Lower leg skin (tissue), 3 donors: ENCODE results near the gene FDCSP.

ENCODE experiments used
- POLR2A ChIP-seq, 2 donors: fragments of 450-650 bp; IDR thresholded peaks; one replicate each; pipeline ENCODE4 v1.6.1; 2016 to 2017; ENCODE audit warnings: antibody characterized with exemption in 2 of 2, mild to moderate bottlenecking in 1 of 2, moderate library complexity in 1 of 2
- TF ChIP-seq, protein P1 (sequence below), 3 donors: fragments of 450-650 bp; IDR thresholded peaks; one replicate each; pipeline ENCODE4 v1.5.1; 2016; ENCODE audit warnings: antibody characterized with exemption in 3 of 3, mild to moderate bottlenecking in 3 of 3, moderate library complexity in 2 of 3

DNA sequence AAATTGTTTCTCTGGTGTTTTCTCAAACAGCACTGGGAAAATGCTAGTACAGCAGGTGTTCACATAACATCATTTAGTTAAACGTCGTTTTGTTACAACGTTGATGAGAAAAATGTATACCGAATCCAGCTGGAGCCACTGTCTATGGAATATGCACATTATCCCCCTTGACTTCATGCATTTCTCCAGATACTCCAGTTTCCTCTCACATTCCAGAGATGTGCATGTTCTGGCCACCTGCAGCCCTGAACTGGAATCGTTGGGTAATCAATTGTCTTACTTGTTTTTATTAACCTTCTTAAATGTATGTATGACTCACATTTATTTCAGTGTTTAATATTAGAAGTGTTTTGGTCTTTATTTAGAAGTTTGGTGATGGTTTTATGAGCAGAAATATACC is 48.8 kb upstream of the FDCSP start:
- TF ChIP-seq, protein P1, sequence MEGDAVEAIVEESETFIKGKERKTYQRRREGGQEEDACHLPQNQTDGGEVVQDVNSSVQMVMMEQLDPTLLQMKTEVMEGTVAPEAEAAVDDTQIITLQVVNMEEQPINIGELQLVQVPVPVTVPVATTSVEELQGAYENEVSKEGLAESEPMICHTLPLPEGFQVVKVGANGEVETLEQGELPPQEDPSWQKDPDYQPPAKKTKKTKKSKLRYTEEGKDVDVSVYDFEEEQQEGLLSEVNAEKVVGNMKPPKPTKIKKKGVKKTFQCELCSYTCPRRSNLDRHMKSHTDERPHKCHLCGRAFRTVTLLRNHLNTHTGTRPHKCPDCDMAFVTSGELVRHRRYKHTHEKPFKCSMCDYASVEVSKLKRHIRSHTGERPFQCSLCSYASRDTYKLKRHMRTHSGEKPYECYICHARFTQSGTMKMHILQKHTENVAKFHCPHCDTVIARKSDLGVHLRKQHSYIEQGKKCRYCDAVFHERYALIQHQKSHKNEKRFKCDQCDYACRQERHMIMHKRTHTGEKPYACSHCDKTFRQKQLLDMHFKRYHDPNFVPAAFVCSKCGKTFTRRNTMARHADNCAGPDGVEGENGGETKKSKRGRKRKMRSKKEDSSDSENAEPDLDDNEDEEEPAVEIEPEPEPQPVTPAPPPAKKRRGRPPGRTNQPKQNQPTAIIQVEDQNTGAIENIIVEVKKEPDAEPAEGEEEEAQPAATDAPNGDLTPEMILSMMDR (IDR thresholded peaks at IDR 0.05): no peak
- no peak for TF ChIP-seq POLR2A (IDR thresholded peaks at IDR 0.05)
